ENCODE measurements around the gene KCNH5. TPM values are rescaled to one million over a fixed set of nuclear protein-coding genes. Genes with fewer than 3 reads are reported as not detected.
A peak's percentile ranks its signal among the peaks of the same experiment; 100 is the strongest.

KCNH5 gene
- total and polyA plus RNA-seq, 12 donors = 0.15 TPM; not detected in 11

GRCh38 chr14:63050694-63051093, 5.4 kb upstream of the KCNH5 start:
- H3K4me1 ChIP-seq = peaks cover 0 to 6% (median 5%) of the 10 kb centered on the region in 9 donors
- H3K4me3 ChIP-seq = no peak overlapping the region
- ATAC-seq (no peak), DNase-seq (no peak)
- no peaks in the 10 kb centered on the region for H3K36me3 ChIP-seq
- TF ChIP-seq CTCF (IDR thresholded peaks at IDR 0.05) = no peak
- intact Hi-C loops (cut with DNase I) = no loop called here
- peaks cover 10 to 87% (median 50%) of the 10 kb centered on the region in 7 donors for H3K27me3 ChIP-seq
- H3K27ac ChIP-seq = no peak overlapping the region
- WGBS, 2 donors = 88 to 96% methylated on average over 2 of the region's 2 CpGs
- no peaks in the 10 kb centered on the region for H3K9me3 ChIP-seq

GRCh38 chr14:63046339-63047268, 1.3 kb upstream of the KCNH5 start:
- no peak overlapping the region for H3K27ac ChIP-seq
- H3K36me3 ChIP-seq = no peaks in the 10 kb centered on the region
- ATAC-seq (no peak), DNase-seq (no peak)
- WGBS, 2 donors = 6 to 7% methylated on average over 23 of the region's 23 CpGs
- H3K4me1 ChIP-seq = peaks cover 0 to 15% (median 12%) of the 10 kb centered on the region in 9 donors
- no peaks in the 10 kb centered on the region for H3K9me3 ChIP-seq
- no peak for TF ChIP-seq CTCF (IDR thresholded peaks at IDR 0.05)
- intact Hi-C loops (cut with DNase I) = loop anchor here in 1 of 10 donors (10.0 kb wide), 1 partner anchor 882 kb away; no protein-coding TSS in a partner anchor
- peaks cover 19 to 97% (median 82%) of the 10 kb centered on the region in 7 donors for H3K27me3 ChIP-seq
- H3K4me3 ChIP-seq = peak overlapping the region in 1 of 10 donors; percentile 35

- H3K36me3 ChIP-seq = no peaks in the 10 kb centered on the region
- peak overlapping the region in 8 of 10 donors; percentile 17 to 35 (median 30) for H3K4me3 ChIP-seq
- no peak overlapping the region for H3K27ac ChIP-seq
- intact Hi-C loops (cut with DNase I) = loop anchor here in 1 of 10 donors (10.0 kb wide), 1 partner anchor 881 kb away; no protein-coding TSS in a partner anchor
- peaks cover 0 to 15% (median 12%) of the 10 kb centered on the region in 9 donors for H3K4me1 ChIP-seq
- no peaks in the 10 kb centered on the region for H3K9me3 ChIP-seq
- DNase-seq (no peak), ATAC-seq (peak in 7 of 8 donors; percentile 19 to 63 (median 44))
- no peak for TF ChIP-seq CTCF (IDR thresholded peaks at IDR 0.05)
- 1% methylated on average over 59 to 70 of the region's 70 CpGs for WGBS, 2 donors
- peaks cover 19 to 98% (median 87%) of the 10 kb centered on the region in 7 donors for H3K27me3 ChIP-seq
Measured at GRCh38 chr14:63045612-63046320, 508 bp upstream of the KCNH5 start.

- peaks cover 0 to under 1% (median 0%) of the 10 kb centered on the region in 9 donors for H3K4me1 ChIP-seq
- WGBS, 2 donors = 13 to 19% methylated on average over 3 of the region's 3 CpGs
- no peak for DNase-seq
- H3K27me3 ChIP-seq = peaks cover 1 to 95% (median 59%) of the 10 kb centered on the region in 7 donors
- H3K36me3 ChIP-seq = no peaks in the 10 kb centered on the region
- no peak overlapping the region for H3K27ac ChIP-seq
- H3K9me3 ChIP-seq = no peaks in the 10 kb centered on the region
- no peak overlapping the region for H3K4me3 ChIP-seq
- no peak for ATAC-seq
- peak in 3 of 9 donors; percentile 9 to 26 (median 25) for TF ChIP-seq CTCF (IDR thresholded peaks at IDR 0.05)
- intact Hi-C loops (cut with DNase I) = loop anchor here in 1 of 10 donors (10.0 kb wide), 1 partner anchor 875 kb away; no protein-coding TSS in a partner anchor
Measured at GRCh38 chr14:63039866-63040265, 5.4 kb downstream of the KCNH5 start.
